Colon (tissue), 2 donors: ENCODE results near the gene TOP1.
"Not testable (repeated sequence)": the region's sequence is repeated elsewhere in the genome, so short reads cannot be mapped to it uniquely, and the experiment has no call there.

Source experiments
- FAIRE-seq: peaks from 2 replicates; lab custom pipeline; 2012; peaks lifted over from hg19 to GRCh38; lab: Jason Lieb, UNC
- donor health status: control.
- donor health status: control.

TOP1 gene

DNA sequence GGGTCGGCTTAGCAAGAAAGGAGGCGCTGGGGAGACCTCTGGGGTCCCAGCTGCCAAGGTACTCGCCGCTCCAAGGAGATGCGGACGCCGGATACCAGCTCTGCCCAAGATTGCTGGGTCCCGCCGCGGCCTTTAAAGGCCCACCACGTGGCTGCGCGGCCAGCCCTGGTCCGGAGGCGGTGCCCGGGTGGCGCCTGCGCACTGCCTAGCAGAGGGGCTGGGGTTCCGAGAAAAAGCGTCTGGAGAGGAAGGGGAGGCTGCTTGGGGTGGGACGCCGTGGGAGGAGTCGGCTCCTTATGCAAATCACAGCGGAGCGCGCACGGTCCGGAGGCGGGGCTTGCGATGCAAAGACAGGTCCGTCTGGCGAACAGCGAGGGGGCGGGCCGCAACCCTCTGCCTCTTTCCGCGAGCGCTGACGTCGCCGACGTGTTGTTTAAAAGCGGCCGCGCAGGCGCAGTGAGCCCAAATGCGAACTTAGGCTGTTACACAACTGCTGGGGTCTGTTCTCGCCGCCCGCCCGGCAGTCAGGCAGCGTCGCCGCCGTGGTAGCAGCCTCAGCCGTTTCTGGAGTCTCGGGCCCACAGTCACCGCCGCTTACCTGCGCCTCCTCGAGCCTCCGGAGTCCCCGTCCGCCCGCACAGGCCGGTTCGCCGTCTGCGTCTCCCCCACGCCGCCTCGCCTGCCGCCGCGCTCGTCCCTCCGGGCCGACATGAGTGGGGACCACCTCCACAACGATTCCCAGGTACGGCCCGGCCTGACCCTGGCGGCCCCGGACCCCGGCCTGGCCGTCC, at the start of gene TOP1:
Gene TOP1, plus strand, starts transcription at position 464 of the 791 bp plus-strand sequence. Its CDS starts 246 bp downstream, at position 710.
- FAIRE-seq = no peak

- no peak for FAIRE-seq
Measured at GRCh38 chr20:40979247-40979646, 49.4 kb upstream of the TOP1 start.

DNA sequence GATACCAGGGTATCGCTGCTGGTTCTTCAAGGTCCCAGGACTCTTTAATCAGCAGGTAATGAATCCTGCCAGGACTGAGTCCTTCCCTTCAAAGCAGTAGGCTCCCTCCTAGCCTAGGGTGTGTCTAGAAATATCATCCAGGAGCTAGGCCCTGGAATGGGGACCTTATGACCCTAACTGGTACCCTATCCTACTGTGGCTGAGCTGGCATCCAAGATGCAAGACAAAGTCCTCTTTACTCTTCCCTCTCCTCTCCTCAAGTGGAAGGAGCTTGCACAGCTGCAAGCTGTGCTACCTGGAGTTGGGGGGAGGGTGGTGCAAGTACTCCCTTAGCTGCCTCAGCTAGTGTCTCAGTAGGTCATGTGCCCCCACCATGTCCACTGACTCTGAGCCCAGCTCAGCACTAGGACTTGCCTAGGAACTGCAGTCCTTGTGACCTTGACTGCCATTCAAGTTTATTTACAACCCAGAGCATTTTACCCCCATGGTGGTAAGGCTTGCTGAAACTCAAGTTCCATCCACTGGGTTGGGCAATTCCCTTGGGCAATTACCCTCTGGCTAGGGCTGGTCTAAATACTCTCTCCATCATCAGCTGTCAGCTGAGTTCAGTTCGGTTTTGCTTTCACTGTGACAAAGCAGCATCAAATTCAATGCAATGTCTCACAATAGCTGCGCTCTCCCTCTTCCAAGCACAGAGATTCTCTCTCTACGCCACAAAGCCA, 48.4 kb upstream of the TOP1 start:
- no peak for FAIRE-seq

GRCh38 chr20:40980828-40981310, 47.8 kb upstream of the TOP1 start:
- no peak for FAIRE-seq

DNA sequence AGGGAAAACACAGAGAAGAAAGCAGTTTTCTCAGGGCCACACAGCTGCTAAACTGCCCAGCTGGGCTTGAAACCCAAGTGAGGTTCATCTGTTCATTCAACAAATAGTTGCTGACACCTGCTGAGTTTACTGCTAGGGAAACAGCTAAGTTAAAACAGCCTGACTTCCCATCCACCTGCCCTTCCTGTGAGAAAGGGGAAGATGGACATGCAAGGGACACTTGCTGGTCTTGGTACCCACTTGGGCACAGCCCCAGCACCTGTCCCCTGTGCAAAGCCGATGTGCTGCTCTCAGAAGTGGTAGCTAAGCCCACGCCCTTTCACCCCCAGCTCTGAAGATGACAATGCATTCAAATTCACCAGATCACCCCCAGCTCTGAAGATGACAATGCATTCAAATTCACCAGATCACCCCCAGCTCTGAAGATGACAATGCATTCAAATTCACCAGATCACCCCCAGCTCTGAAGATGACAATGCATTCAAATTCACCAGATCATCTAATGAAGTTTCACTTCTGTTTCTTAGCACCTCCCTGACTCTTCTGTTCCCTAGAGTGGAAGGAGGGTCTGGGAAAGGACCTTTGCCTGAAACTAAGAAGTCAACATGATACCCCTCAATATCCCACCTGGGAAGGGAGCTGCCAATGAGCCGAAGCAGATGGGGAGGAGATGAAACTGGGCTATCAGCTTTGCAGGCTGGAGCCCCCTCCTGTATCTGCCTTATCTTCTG, 46.0 kb upstream of the TOP1 start:
- FAIRE-seq = no peak

DNA sequence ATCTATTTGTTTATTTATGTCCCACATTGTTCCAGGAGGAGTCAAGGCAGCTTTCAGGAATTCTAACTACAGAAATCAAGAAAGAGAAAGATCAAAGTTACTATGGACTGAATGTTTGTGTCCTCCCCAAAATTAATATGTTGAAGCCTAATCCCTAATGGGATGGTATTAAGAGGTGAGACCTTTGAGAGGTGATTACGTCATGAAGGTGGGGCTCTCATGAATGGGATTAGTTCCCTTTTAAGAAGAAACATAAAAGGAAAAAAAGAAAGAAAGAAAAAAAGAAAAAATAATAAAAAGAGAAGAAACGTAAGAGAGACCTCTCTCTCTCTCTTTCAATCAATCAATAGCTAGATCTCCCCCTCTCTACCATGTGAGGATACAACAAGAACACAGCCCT, 44.7 kb upstream of the TOP1 start:
- FAIRE-seq = no peak

- FAIRE-seq = no peak
Measured at GRCh38 chr20:40984496-40984895, 44.1 kb upstream of the TOP1 start.

GRCh38 chr20:40986774-40987173, 41.8 kb upstream of the TOP1 start:
- FAIRE-seq = no peak

DNA sequence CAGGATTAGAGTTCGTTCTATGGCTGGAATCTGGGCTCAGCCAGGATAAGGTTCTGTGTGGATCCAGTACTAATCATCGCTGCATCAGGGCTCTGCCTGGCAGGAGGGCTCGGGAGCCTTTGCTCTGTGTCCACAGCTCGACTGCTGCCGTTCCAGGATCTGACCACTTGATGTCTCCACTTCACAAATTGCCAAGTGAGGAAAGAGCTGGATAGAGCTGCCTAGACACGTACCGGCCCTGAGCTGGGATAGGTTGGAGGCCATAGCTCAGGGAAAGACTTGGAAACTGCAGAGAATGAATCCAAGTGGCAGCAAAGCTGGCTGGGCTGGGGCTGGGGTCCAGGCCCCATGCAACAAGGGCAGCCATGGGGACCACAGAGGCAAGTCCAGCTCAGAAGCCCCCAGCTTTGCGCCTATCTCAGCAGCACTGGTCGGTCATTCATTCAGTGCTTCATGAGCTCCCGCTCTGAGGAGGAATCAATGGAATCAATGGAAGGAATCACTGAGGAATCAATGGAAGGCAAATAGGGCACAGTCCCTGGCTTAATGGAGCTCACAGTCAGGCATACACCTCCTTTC, 38.0 kb upstream of the TOP1 start:
- FAIRE-seq = no peak

- no peak for FAIRE-seq
Measured at GRCh38 chr20:40991181-40991889, 37.3 kb upstream of the TOP1 start.

- FAIRE-seq = no peak
Measured at GRCh38 chr20:40992349-40993113, 36.1 kb upstream of the TOP1 start.

DNA sequence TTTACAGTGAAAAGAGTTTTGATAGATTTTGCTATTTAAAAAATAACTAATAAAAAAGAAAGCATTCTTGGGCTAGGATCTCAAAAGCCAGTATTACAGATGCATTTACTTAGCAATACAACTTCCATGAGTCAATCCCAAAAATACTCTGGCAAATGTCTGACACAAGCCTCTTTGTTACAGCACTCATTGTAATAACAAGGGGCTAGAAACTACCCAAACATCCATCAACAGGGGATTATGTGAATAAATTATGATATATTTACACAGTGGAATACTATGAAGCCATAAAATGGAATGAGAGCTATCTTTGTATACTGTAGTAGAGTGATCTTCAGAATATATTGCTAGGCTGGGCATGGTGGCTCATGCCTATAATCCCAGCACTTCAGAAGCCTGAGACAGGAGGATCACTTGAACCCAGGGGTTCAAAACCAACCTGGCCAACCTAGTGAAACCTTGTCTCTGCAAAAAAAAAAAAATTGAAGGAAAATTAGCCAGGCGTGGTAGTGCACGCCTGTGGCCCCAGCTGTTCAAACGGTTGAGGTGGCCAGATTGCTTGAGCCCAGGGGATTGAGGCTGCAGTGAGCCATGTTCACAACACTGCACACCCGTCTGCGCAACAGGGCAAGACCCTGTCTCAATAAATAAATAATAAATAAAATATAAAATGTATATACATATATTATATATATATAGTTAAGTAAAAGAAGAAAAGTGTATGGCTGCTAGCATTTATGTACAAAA, 34.7 kb upstream of the TOP1 start:
- FAIRE-seq = no peak

DNA sequence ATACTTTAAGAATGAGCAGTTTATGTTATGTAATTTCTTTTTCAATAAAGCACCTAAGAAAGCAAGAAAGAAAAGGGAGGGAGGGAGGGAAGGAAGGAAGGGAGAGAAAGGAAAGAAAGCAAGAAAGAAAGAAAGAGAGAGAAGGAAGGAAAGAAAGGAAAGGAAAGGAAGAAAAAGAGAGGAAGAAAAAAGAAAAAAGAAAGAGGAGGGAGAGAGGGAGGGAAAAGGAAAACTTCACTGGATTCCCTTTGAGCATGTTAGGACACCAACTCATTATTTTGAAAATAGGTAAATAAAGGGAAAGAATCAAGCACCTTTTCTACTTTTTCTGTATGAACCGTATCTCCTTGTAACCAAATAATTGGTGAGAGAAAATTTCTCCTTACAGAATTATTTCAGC, 32.3 kb upstream of the TOP1 start:
- no peak for FAIRE-seq

GRCh38 chr20:40997116-40997515, 31.5 kb upstream of the TOP1 start:
- FAIRE-seq = no peak

DNA sequence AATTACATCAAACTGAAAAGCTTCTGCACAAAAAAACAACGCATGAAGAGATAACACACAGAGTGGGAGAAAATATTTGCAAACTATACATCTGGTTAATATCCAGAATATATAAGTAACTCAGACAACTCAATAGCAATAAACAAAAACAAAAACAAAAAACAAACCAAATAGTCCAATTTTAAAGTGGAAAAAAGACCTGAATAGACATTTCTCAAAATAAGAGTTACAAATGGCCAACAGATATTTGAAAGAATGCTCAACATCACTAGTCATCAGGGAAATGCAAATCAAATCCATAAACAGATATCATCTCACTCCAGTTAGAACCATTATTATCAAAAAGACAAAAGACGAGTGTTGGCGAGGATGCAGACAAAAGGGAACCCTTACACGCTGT, 28.8 kb upstream of the TOP1 start:
- FAIRE-seq = no peak

GRCh38 chr20:41000628-41001027, 28.0 kb upstream of the TOP1 start:
- no peak for FAIRE-seq

GRCh38 chr20:41001497-41001896, 27.1 kb upstream of the TOP1 start:
- FAIRE-seq = no peak

- no peak for FAIRE-seq
Measured at GRCh38 chr20:41002842-41003142, 25.8 kb upstream of the TOP1 start.

DNA sequence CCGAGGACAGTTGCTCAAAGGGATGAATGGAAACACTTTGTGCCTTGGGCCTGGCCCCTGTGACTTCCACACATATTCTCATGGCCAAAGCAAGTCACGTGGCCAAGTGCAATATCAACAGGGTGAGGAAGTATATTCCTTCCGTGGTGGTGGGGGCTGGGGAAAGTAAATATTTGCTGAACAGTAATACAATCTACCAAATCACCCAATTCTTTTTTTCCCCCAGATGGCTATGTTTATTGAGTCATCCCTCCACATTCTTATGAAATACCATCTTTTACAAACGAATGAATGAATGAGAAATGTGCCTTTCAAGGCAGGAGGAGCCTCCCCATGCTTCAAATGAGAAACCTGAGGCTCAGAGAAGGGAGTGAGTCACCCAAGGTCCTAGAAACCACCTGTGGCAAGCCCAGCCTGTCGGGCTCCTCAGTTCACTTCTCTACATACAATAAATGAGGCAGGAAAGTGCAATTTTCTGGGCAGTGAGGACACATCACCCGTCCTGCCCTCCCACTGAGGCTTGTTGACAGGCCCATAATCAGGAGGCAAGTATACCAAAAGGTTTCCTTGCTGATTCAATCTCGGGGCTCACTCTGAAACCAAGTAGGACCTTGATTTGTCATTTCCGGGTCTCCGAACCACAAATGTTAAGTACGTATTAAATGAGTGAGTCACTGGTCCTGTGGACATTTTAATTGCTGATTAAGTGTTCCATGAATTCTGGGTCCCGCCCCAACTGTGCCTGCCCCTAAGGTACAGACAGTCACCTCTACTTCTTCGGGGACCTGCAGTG, 25.3 kb upstream of the TOP1 start:
- no peak for FAIRE-seq

DNA sequence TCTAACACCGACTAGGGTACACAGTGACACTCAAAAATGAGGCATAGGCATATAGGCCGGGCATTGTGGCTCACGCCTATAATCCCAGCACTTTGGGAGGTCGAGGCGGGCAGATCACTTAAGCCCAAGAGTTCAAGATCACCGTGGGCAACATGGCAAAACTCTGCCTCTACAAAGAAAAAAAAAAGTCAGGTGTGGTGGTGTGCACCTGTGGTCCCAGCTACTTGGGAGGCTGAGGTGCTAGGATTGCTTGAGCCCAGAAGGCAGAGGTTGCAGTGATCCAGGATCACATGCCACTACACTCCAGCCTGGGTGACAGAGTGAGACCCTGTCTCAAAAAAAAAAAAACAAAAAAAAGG, 24.7 kb upstream of the TOP1 start:
- not testable (repeated sequence) for FAIRE-seq
